ENCODE data around the gene MYPOP. TPM values are rescaled to one million over a fixed set of nuclear protein-coding genes. Genes with fewer than 3 reads are reported as not detected.

Gene MYPOP
- total and polyA plus RNA-seq, 2 of the 13 experiments (the other 11 are each of a cell fraction or from before 2014, with no cell fraction given): 2.3 to 2.7 TPM

- TF ChIP-seq, protein P1, sequence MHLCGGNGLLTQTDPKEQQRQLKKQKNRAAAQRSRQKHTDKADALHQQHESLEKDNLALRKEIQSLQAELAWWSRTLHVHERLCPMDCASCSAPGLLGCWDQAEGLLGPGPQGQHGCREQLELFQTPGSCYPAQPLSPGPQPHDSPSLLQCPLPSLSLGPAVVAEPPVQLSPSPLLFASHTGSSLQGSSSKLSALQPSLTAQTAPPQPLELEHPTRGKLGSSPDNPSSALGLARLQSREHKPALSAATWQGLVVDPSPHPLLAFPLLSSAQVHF (CRISPR knock-in tag; IDR thresholded peaks at IDR 0.05): no peak
- TF ChIP-seq ZNF782 (CRISPR knock-in tag; IDR thresholded peaks at IDR 0.05; ENCODE audit: borderline replicate concordance) (peak; percentile 77; the same call in 1 of the 2 replicates), SATB2 (CRISPR knock-in tag; IDR thresholded peaks at IDR 0.05) (no peak), ZSCAN9 (CRISPR knock-in tag; IDR thresholded peaks at IDR 0.05; ENCODE audit: borderline replicate concordance) (no peak; the same call in 1 of the 2 replicates), SRSF1 (optimal IDR thresholded peaks at IDR 0.05; ENCODE audit: low read depth, low read length) (peak; percentile 99), STAT6 (CRISPR knock-in tag; IDR thresholded peaks at IDR 0.05; ENCODE audit: borderline replicate concordance) (0 out of 2 replicates have a peak, but pooled peaks have one; percentile 45), NFE2L2 (IDR thresholded peaks at IDR 0.05; ENCODE audit: low read length) (no peak), ZNF792 (CRISPR knock-in tag; IDR thresholded peaks at IDR 0.05) (0 out of 2 replicates have a peak, but pooled peaks have one; percentile 19), RAD51 (IDR thresholded peaks at IDR 0.05; ENCODE audit: borderline replicate concordance) (no peak), TBX3 (IDR thresholded peaks at IDR 0.05; ENCODE audit: borderline replicate concordance) (no peak), ZNF772 (CRISPR knock-in tag; IDR thresholded peaks at IDR 0.05) (no peak), ZNF7 (CRISPR knock-in tag; IDR thresholded peaks at IDR 0.05) (no peak), ZNF510 (CRISPR knock-in tag; IDR thresholded peaks at IDR 0.05; ENCODE audit: low read depth) (0 out of 2 replicates have a peak, but pooled peaks have one; percentile 23), ZNF841 (CRISPR knock-in tag; IDR thresholded peaks at IDR 0.05; ENCODE audit: borderline replicate concordance) (no peak), ZNF234 (CRISPR knock-in tag; conservative IDR thresholded peaks at IDR 0.05) (no peak), NFE2L1 (CRISPR knock-in tag; IDR thresholded peaks at IDR 0.05; ENCODE audit: borderline replicate concordance) (no peak), HES4 (CRISPR knock-in tag; IDR thresholded peaks at IDR 0.05; ENCODE audit: borderline replicate concordance) (peak; percentile 59; the same call in 1 of the 2 replicates), ZNF800 (CRISPR knock-in tag; IDR thresholded peaks at IDR 0.05) (no peak; the same call in 1 of the 2 replicates), ZFYVE20 (CRISPR knock-in tag; IDR thresholded peaks at IDR 0.05; ENCODE audit: borderline replicate concordance, low read depth) (no peak)
- TF ChIP-seq, protein P2, sequence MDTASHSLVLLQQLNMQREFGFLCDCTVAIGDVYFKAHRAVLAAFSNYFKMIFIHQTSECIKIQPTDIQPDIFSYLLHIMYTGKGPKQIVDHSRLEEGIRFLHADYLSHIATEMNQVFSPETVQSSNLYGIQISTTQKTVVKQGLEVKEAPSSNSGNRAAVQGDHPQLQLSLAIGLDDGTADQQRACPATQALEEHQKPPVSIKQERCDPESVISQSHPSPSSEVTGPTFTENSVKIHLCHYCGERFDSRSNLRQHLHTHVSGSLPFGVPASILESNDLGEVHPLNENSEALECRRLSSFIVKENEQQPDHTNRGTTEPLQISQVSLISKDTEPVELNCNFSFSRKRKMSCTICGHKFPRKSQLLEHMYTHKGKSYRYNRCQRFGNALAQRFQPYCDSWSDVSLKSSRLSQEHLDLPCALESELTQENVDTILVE (CRISPR knock-in tag; IDR thresholded peaks at IDR 0.05): no peak; the same call in 1 of the 2 replicates
These were observed 15.8 kb downstream of the MYPOP start (continued) for GRCh38 chr19:45886427-45887199.
